GM12874 (cell line): ENCODE results near the gene RNF223.

Experiments
- CTCF ChIP-seq: IDR thresholded peaks from 2 replicates; pipeline ENCODE4 v1.5.1; 2011; ENCODE audit warnings: low read depth, mild to moderate bottlenecking, control low read depth, low read length, moderate library complexity; ENCODE audit not compliant: insufficient read depth

Gene RNF223

GRCh38 chr1:1058088-1058905 lies 15.8 kb downstream of the RNF223 start:
- no peak for TF ChIP-seq CTCF

GRCh38 chr1:1055841-1056736 lies 18.0 kb downstream of the RNF223 start:
- TF ChIP-seq CTCF, result no peak

- TF ChIP-seq CTCF, result no peak
Observed at GRCh38 chr1:1054971-1055370, 19.1 kb downstream of the RNF223 start.

GRCh38 chr1:1054099-1054700 lies 19.9 kb downstream of the RNF223 start:
- TF ChIP-seq CTCF, result no peak

- TF ChIP-seq CTCF, result no peak
Observed at GRCh38 chr1:1053682-1054081, 20.4 kb downstream of the RNF223 start.

GRCh38 chr1:1053022-1053421 lies 21.1 kb downstream of the RNF223 start:
- no peak for TF ChIP-seq CTCF
